PC-3 (cell line): Measurements from ENCODE around the gene GSTO2. TPM values are rescaled to one million over a fixed set of nuclear protein-coding genes. Genes with fewer than 3 reads are reported as not detected.

Experiments
- ATAC-seq: fragments of 200-7000 bp; cut with Tn5 transposase; 2 replicates; pipeline ENCODE4 v1.9.1; 2020; ENCODE audit warnings: mild to moderate bottlenecking, moderate library complexity
- BruUV-seq: library from RNA; stranded (reverse); fragments of 400-500 nt; replicated peaks from 2 replicates; lab custom pipeline; 2021; lab: Mats Ljungman, UMichigan
- CTCF ChIA-PET: fragments of 300-600 bp; sonication (Branson Sonifier 250); formaldehyde crosslinking; loops from one replicate; lab custom pipeline; 2022; ENCODE audit warnings: antibody characterized with exemption; lab: Charles Lee
- POLR2A ChIA-PET: fragments of 300-600 bp; sonication (Branson Sonifier 250); formaldehyde crosslinking; loops from one replicate; lab custom pipeline; 2022; ENCODE audit warnings: antibody characterized with exemption; ENCODE audit not compliant: unreplicated experiment; lab: Charles Lee
- DNase-seq: peaks from one replicate; pipeline ENCODE4 v3.0.0-alpha.2; 2015
- H2AFZ ChIP-seq: fragments of 300-600 bp; sonication (generic); 2 replicates; pipeline ENCODE4 v1.6.0; 2016; ENCODE audit warnings: antibody characterized with exemption, low read length
- H3F3A ChIP-seq: fragments of 300-600 bp; sonication (generic); one replicate; pipeline ENCODE4 v1.6.0; 2017; ENCODE audit warnings: antibody characterized with exemption, low read length, control low read depth, mild to moderate bottlenecking; ENCODE audit not compliant: unreplicated experiment
- H3K27ac ChIP-seq: fragments of 300-600 bp; sonication (generic); 2 replicates; pipeline ENCODE4 v1.5.1; 2016; ENCODE audit warnings: mild to moderate bottlenecking, low read length
- H3K27me3 ChIP-seq: fragments of 300-600 bp; sonication (generic); 2 replicates; pipeline ENCODE4 v1.6.1; 2016; ENCODE audit warnings: low read length, mixed read lengths
- H3K36me3 ChIP-seq: fragments of 300-600 bp; sonication (generic); 2 replicates; pipeline ENCODE4 v1.6.1; 2016; ENCODE audit warnings: low read depth, mixed run types, low read length, mixed read lengths
- H3K4me1 ChIP-seq: fragments of 300-600 bp; sonication (generic); 2 replicates; pipeline ENCODE4 v1.5.1; 2016; ENCODE audit warnings: low read length; ENCODE audit not compliant: insufficient read depth
- H3K4me2 ChIP-seq: fragments of 300-600 bp; sonication (generic); 2 replicates; pipeline ENCODE4 v1.6.0; 2016; ENCODE audit warnings: low read length
- H3K4me3 ChIP-seq: fragments of 300-600 bp; sonication (generic); 2 replicates; pipeline ENCODE4 v1.5.1; 2016; ENCODE audit warnings: mild to moderate bottlenecking, low read length, mixed read lengths
- H3K79me2 ChIP-seq: fragments of 300-600 bp; sonication (generic); 2 replicates; pipeline ENCODE4 v1.6.1; 2017; ENCODE audit warnings: low read length, mixed read lengths
- H3K9ac ChIP-seq: fragments of 300-600 bp; sonication (generic); 2 replicates; pipeline ENCODE4 v1.6.0; 2016; ENCODE audit warnings: mild to moderate bottlenecking, low read length
- H3K9me2 ChIP-seq: fragments of 300-600 bp; sonication (generic); replicated peaks from 2 replicates; pipeline ENCODE4 v1.6.1; 2016; ENCODE audit warnings: mixed run types, low read length, mixed read lengths
- H3K9me3 ChIP-seq: fragments of 300-600 bp; sonication (generic); 2 replicates; pipeline ENCODE4 v1.6.1; 2016; ENCODE audit warnings: low read length, mixed read lengths
- H4K20me1 ChIP-seq: fragments of 300-600 bp; sonication (generic); 2 replicates; pipeline ENCODE4 v1.6.1; 2016; ENCODE audit warnings: low read length, mixed read lengths
- EZH2 ChIP-seq: fragments of 300-600 bp; sonication (generic); IDR thresholded peaks from one replicate; pipeline ENCODE4 v1.6.1; 2017; ENCODE audit warnings: antibody characterized with exemption, mild to moderate bottlenecking, low read length; ENCODE audit not compliant: unreplicated experiment
- EZH2phosphoT487 ChIP-seq: fragments of 300-600 bp; sonication (generic); IDR thresholded peaks from 2 replicates; pipeline ENCODE4 v1.6.1; 2018; ENCODE audit warnings: mild to moderate bottlenecking, antibody characterized with exemption, low read length, borderline replicate concordance
- intact Hi-C: fragments of 100-400 bp; cut with micrococcal nuclease; formaldehyde crosslinking; loops from 2 replicates; pipeline ENCODE4 v1.9.0; 2023
- total RNA-seq: library from RNA; depleted of rRNA; stranded (reverse); fragments of >200 nt; gene quantifications from 2 replicates; pipeline ENCODE4 v1.2.3, GENCODE V29; 2014
- TF ChIP-seq, protein P1 (sequence below): fragments of 300-600 bp; sonication (generic); conservative IDR thresholded peaks from 2 replicates; pipeline ENCODE4 v1.5.1; 2017; ENCODE audit warnings: antibody characterized with exemption, low read depth, mild to moderate bottlenecking, low read length

GSTO2 gene
- total RNA-seq, 1 experiment from 2014 or later, result 13.8 TPM

DNA sequence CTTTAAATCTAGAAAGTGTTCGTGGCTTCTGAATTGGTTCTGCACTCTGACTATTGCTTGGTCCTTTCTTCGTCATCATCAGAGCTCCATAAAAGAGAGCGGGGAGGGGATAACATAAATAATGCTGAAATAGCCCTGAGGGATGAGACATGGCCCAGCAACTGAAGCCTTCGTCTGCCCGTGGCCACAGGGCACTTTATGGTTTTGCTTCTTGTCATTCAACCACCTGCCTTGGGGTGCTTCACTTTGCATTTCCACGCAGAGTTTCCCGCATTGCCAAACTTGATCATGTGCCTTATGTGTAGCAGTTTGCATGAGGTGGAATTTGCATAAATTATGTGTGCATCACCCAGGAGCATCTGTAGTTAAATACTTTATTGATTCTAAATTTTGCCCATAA is 15.9 kb downstream of the GSTO2 start:
- POLR2A ChIA-PET, result no interaction called here
- Histone ChIP-seq H3K9me2 (no peaks in the 10 kb centered on the region), H3K9me3 (no peaks in the 10 kb centered on the region), H3K4me2 (no peak overlapping the region), H3K27ac (no peak overlapping the region), H3K36me3 (no peaks in the 10 kb centered on the region), H4K20me1 (no peaks in the 10 kb centered on the region), H3K4me1 (peaks cover 19% of the 10 kb centered on the region), H3K27me3 (no peaks in the 10 kb centered on the region), H2AFZ (no peak overlapping the region), H3K4me3 (no peak overlapping the region), H3F3A (no peaks in the 10 kb centered on the region), H3K9ac (no peak overlapping the region), H3K79me2 (no peaks in the 10 kb centered on the region)
- no TSS peak for BruUV-seq
- TF ChIP-seq EZH2phosphoT487 (no peak), EZH2 (no peak)
- TF ChIP-seq, protein P1, sequence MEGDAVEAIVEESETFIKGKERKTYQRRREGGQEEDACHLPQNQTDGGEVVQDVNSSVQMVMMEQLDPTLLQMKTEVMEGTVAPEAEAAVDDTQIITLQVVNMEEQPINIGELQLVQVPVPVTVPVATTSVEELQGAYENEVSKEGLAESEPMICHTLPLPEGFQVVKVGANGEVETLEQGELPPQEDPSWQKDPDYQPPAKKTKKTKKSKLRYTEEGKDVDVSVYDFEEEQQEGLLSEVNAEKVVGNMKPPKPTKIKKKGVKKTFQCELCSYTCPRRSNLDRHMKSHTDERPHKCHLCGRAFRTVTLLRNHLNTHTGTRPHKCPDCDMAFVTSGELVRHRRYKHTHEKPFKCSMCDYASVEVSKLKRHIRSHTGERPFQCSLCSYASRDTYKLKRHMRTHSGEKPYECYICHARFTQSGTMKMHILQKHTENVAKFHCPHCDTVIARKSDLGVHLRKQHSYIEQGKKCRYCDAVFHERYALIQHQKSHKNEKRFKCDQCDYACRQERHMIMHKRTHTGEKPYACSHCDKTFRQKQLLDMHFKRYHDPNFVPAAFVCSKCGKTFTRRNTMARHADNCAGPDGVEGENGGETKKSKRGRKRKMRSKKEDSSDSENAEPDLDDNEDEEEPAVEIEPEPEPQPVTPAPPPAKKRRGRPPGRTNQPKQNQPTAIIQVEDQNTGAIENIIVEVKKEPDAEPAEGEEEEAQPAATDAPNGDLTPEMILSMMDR, result no peak
- CTCF ChIA-PET, result no interaction called here
- intact Hi-C loops, result no loop called here
- ATAC-seq, result no peak
- DNase-seq, result no peak

DNA sequence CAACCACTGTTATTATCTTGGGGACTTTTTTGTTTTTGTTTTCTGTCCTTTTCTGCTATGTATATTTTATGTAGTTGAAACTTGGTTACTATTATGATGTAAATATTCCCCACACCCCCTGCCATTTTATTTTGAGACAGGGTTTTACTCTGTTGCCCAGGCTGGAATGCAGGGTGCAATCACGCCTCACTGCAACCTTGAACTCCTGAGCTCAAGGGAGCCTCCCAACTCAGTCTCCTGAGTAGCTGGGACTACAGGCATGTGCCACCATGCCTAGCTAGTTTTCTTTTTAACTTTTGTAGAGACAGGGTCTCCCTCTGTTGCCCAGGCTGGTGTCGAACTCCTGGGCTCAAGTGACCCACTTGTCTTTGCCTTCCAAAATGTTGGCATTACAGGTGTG is 18.0 kb downstream of the GSTO2 start:
- Histone ChIP-seq H3K9ac (no peak overlapping the region), H2AFZ (no peak overlapping the region), H3K4me2 (no peak overlapping the region), H3K4me1 (peaks cover 19% of the 10 kb centered on the region), H3K36me3 (no peaks in the 10 kb centered on the region), H3K27me3 (no peaks in the 10 kb centered on the region), H3K79me2 (no peaks in the 10 kb centered on the region), H3K9me2 (no peaks in the 10 kb centered on the region), H3K9me3 (no peaks in the 10 kb centered on the region), H3F3A (no peaks in the 10 kb centered on the region), H3K27ac (peak overlapping the region; percentile 83; the same call in 1 of the 2 replicates), H3K4me3 (no peak overlapping the region), H4K20me1 (no peaks in the 10 kb centered on the region)
- CTCF ChIA-PET, result interaction anchor here (0.6 to 1.6 kb wide), 2 partner anchors 12 to 681 kb away, joined by 6 to 10 read pairs; no protein-coding TSS in a partner anchor
- TF ChIP-seq EZH2, result no peak
- no peak for TF ChIP-seq EZH2phosphoT487
- POLR2A ChIA-PET, result no interaction called here
- intact Hi-C loops, result no loop called here
- no peak for ATAC-seq
- no TSS peak for BruUV-seq
- no peak for DNase-seq

DNA sequence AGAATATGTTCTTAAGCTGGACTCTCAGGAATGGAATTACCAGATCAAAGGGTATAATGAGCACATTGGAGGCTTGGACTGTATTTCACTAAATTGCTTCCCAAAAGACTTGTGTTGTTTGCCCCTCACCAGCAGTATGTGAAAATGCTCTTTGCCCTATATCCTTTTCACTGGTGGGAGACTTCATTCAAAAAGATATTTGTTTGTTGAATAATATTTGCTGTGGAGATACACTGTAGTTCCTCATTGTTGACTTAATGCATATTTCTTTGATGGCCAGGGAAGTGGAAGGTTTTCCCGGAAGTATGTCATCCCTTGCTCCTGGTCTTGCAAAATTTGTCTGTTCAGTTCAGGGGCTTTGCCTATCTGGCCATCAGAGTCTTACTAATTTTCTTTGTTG is 19.4 kb downstream of the GSTO2 start:
- H3K9me2 ChIP-seq, result no peaks in the 10 kb centered on the region
- ChIA-PET CTCF (interaction anchor here (0.7 kb wide), 1 partner anchor 149 kb away, joined by 3 read pairs; no protein-coding TSS in a partner anchor), POLR2A (no interaction called here)
- H3K9me3 ChIP-seq, result no peaks in the 10 kb centered on the region
- H2AFZ ChIP-seq, result no peak overlapping the region
- 0 out of 2 replicates have a peak overlapping the region, but pooled peaks have one; percentile 22 for H3K4me3 ChIP-seq
- H3K79me2 ChIP-seq, result no peaks in the 10 kb centered on the region
- no peaks in the 10 kb centered on the region for H4K20me1 ChIP-seq
- H3K36me3 ChIP-seq, result no peaks in the 10 kb centered on the region
- no TSS peak for BruUV-seq
- peak overlapping the region; percentile 83 for H3K27ac ChIP-seq
- intact Hi-C loops, result no loop called here
- H3K4me1 ChIP-seq, result peaks cover 24% of the 10 kb centered on the region
- H3K27me3 ChIP-seq, result no peaks in the 10 kb centered on the region
- peak overlapping the region; percentile 62 for H3K4me2 ChIP-seq
- DNase-seq, result peak; percentile 73
- peak overlapping the region; percentile 47 for H3K9ac ChIP-seq
- ATAC-seq, result peak; percentile 78
- no peaks in the 10 kb centered on the region for H3F3A ChIP-seq
- TF ChIP-seq EZH2 (no peak), EZH2phosphoT487 (no peak)
- TF ChIP-seq, protein P1, result no peak
